OCI-LY1 (cell line): ENCODE measurements around the gene GRK1.

Source experiments
- H2AFZ ChIP-seq: fragments of 200-600 bp; sonication (generic), shearing (Covaris generic); 2 replicates; pipeline ENCODE4 v1.6.0; 2014; ENCODE audit warnings: antibody characterized with exemption, mild to moderate bottlenecking, low read length
- H3F3A ChIP-seq: fragments of 200-600 bp; sonication (generic), shearing (Covaris generic); 2 replicates; pipeline ENCODE4 v1.6.0; 2014; ENCODE audit warnings: mild to moderate bottlenecking, antibody characterized with exemption, low read length, moderate library complexity; ENCODE audit not compliant: insufficient read depth
- H3K27ac ChIP-seq: fragments of 200-600 bp; sonication (generic); 2 replicates; pipeline ENCODE4 v1.5.1; 2014; ENCODE audit warnings: low read length, mixed run types, mild to moderate bottlenecking, low read depth; ENCODE audit not compliant: poor library complexity, severe bottlenecking
- H3K27me3 ChIP-seq: fragments of 200-600 bp; sonication (generic); 2 replicates; pipeline ENCODE4 v1.6.0; 2014; ENCODE audit warnings: antibody characterized with exemption, mild to moderate bottlenecking, low read length, moderate library complexity; ENCODE audit not compliant: insufficient read depth
- H3K36me3 ChIP-seq: fragments of 200-600 bp; sonication (generic); 2 replicates; pipeline ENCODE4 v1.6.1; 2014; ENCODE audit warnings: mild to moderate bottlenecking, antibody characterized with exemption, low read length, moderate library complexity, mixed read lengths; ENCODE audit not compliant: insufficient read depth
- H3K4me1 ChIP-seq: fragments of 200-600 bp; sonication (generic); 2 replicates; pipeline ENCODE4 v1.5.1; 2014; ENCODE audit warnings: mild to moderate bottlenecking, low read length, moderate library complexity; ENCODE audit not compliant: insufficient read depth, severe bottlenecking
- H3K4me2 ChIP-seq: fragments of 200-600 bp; sonication (generic), shearing (Covaris generic); 2 replicates; pipeline ENCODE4 v1.6.1; 2014; ENCODE audit warnings: low read length
- H3K4me3 ChIP-seq: fragments of 200-600 bp; sonication (generic); 2 replicates; pipeline ENCODE4 v1.5.1; 2014; ENCODE audit warnings: low read length, low read depth, mild to moderate bottlenecking, mixed read lengths; ENCODE audit not compliant: poor library complexity, severe bottlenecking
- H3K79me2 ChIP-seq: fragments of 200-600 bp; shearing (Covaris generic); 2 replicates; pipeline ENCODE4 v1.6.1; 2016; ENCODE audit warnings: mixed run types, low read length, mixed read lengths; ENCODE audit not compliant: insufficient read depth
- H3K9ac ChIP-seq: fragments of 200-600 bp; sonication (generic), shearing (Covaris generic); 2 replicates; pipeline ENCODE4 v1.6.1; 2014; ENCODE audit warnings: mild to moderate bottlenecking, low read length, mixed read lengths
- H3K9me2 ChIP-seq: fragments of 200-600 bp; sonication (generic), shearing (Covaris generic); 2 replicates; pipeline ENCODE4 v1.6.1; 2014; ENCODE audit warnings: low read depth, mild to moderate bottlenecking, low read length, mixed read lengths
- H3K9me3 ChIP-seq: fragments of 200-600 bp; shearing (Covaris generic); 2 replicates; pipeline ENCODE4 v1.6.1; 2014; ENCODE audit warnings: low read length, mixed read lengths
- H4K20me1 ChIP-seq: fragments of 200-600 bp; sonication (generic), shearing (Covaris generic); 2 replicates; pipeline ENCODE4 v1.6.0; 2016; ENCODE audit warnings: mild to moderate bottlenecking, low read length; ENCODE audit not compliant: insufficient read depth
- CTCF ChIP-seq: fragments of 200-600 bp; sonication (generic), shearing (Covaris generic); IDR thresholded peaks from 2 replicates; pipeline ENCODE4 v1.5.1; 2017; ENCODE audit warnings: mild to moderate bottlenecking, antibody characterized with exemption, low read length, moderate library complexity, mixed read lengths
- EZH2 ChIP-seq: fragments of 200-600 bp; sonication (generic), shearing (Covaris generic); IDR thresholded peaks from 2 replicates; pipeline ENCODE4 v1.8.0; 2017; ENCODE audit warnings: borderline replicate concordance, mixed run types, mild to moderate bottlenecking, antibody characterized with exemption, low read length, moderate library complexity, mixed read lengths

Gene GRK1

GRCh38 chr13:113669231-113669754 is 2.3 kb downstream of the GRK1 start:
- H3K27me3 ChIP-seq: no peaks in the 10 kb centered on the region; the same call in 1 of the 2 replicates
- no peaks in the 10 kb centered on the region for H4K20me1 ChIP-seq
- H3K9ac ChIP-seq: no peak overlapping the region
- H3K9me2 ChIP-seq: no peaks in the 10 kb centered on the region
- H3K27ac ChIP-seq: no peak overlapping the region
- H3K79me2 ChIP-seq: no peaks in the 10 kb centered on the region
- no peak overlapping the region for H2AFZ ChIP-seq
- no peak overlapping the region for H3K4me2 ChIP-seq
- H3K36me3 ChIP-seq: no peaks in the 10 kb centered on the region
- no peaks in the 10 kb centered on the region for H3F3A ChIP-seq
- TF ChIP-seq CTCF (no peak), EZH2 (no peak)
- no peaks in the 10 kb centered on the region for H3K4me1 ChIP-seq
- no peak overlapping the region for H3K4me3 ChIP-seq
- H3K9me3 ChIP-seq: no peaks in the 10 kb centered on the region

- no peak overlapping the region for H3K4me3 ChIP-seq
- no peak overlapping the region for H3K9ac ChIP-seq
- H3F3A ChIP-seq: no peaks in the 10 kb centered on the region
- no peaks in the 10 kb centered on the region for H3K9me3 ChIP-seq
- no peaks in the 10 kb centered on the region for H4K20me1 ChIP-seq
- H3K4me2 ChIP-seq: no peak overlapping the region
- H3K36me3 ChIP-seq: no peaks in the 10 kb centered on the region
- no peak overlapping the region for H2AFZ ChIP-seq
- H3K79me2 ChIP-seq: no peaks in the 10 kb centered on the region
- no peaks in the 10 kb centered on the region for H3K4me1 ChIP-seq
- H3K27me3 ChIP-seq: no peaks in the 10 kb centered on the region; the same call in 1 of the 2 replicates
- H3K9me2 ChIP-seq: no peaks in the 10 kb centered on the region
- TF ChIP-seq EZH2: no peak
- TF ChIP-seq CTCF: no peak
- H3K27ac ChIP-seq: no peak overlapping the region
These were observed 2.8 kb downstream of the GRK1 start for GRCh38 chr13:113669755-113670341.

GRCh38 chr13:113670541-113670940 is 3.5 kb downstream of the GRK1 start:
- H4K20me1 ChIP-seq: no peaks in the 10 kb centered on the region
- H3K9me3 ChIP-seq: no peaks in the 10 kb centered on the region
- H3K36me3 ChIP-seq: no peaks in the 10 kb centered on the region
- H3K4me2 ChIP-seq: no peak overlapping the region
- no peaks in the 10 kb centered on the region; the same call in 1 of the 2 replicates for H3K27me3 ChIP-seq
- H3K9me2 ChIP-seq: no peaks in the 10 kb centered on the region
- no peak overlapping the region for H3K9ac ChIP-seq
- no peak overlapping the region for H3K4me3 ChIP-seq
- H2AFZ ChIP-seq: no peak overlapping the region
- H3K4me1 ChIP-seq: no peaks in the 10 kb centered on the region
- H3K27ac ChIP-seq: no peak overlapping the region
- no peaks in the 10 kb centered on the region for H3F3A ChIP-seq
- no peak for TF ChIP-seq CTCF
- TF ChIP-seq EZH2: no peak
- H3K79me2 ChIP-seq: no peaks in the 10 kb centered on the region
